Endothelial cell of umbilical vein (primary cell): ENCODE data around the gene VEPH1. TPM values are rescaled to one million over a fixed set of nuclear protein-coding genes. Genes with fewer than 3 reads are reported as not detected.

Experiments used
- BruUV-seq: library from RNA; stranded (reverse); fragments of 400-500 nt; replicated peaks from 2 replicates; lab custom pipeline; 2021; lab: Mats Ljungman, UMichigan
- CTCF ChIA-PET: fragments of 300-600, 350-600 bp; sonication (Branson Sonifier 250); formaldehyde crosslinking; loops from one replicate; lab custom pipeline; 2021; ENCODE audit warnings: antibody characterized with exemption, inconsistent platforms; lab: Charles Lee
- POLR2A ChIA-PET: fragments of 300-600, 350-600 bp; sonication (Branson Sonifier 250); formaldehyde crosslinking; loops from one replicate; lab custom pipeline; 2021; ENCODE audit warnings: antibody characterized with exemption, inconsistent platforms; lab: Charles Lee
- DNase-seq: peaks from one replicate; pipeline ENCODE4 v3.0.0-alpha.2; 2011; ENCODE audit warnings: low read depth, low spot score
- FAIRE-seq: peaks from 2 replicates; lab custom pipeline; 2011; peaks lifted over from hg19 to GRCh38; lab: Jason Lieb, UNC
- H2AFZ ChIP-seq: 2 replicates; pipeline ENCODE4 v1.6.0; 2012; ENCODE audit warnings: low read depth, low read length, control low read depth, inconsistent platforms
- H3K27ac ChIP-seq: 2 replicates; pipeline ENCODE4 v1.5.1; 2011; ENCODE audit warnings: low read depth, mild to moderate bottlenecking, control low read depth, low read length, moderate library complexity; ENCODE audit not compliant: insufficient read depth
- H3K27me3 ChIP-seq, 2 experiments: 2 replicates each; pipeline versions ENCODE4 v1.6.0 to v1.6.1; 2011; ENCODE audit warnings: low read length in 2 of 2, mixed read lengths in 1 of 2; ENCODE audit not compliant: control insufficient read depth in 2 of 2, insufficient read depth in 2 of 2
- H3K36me3 ChIP-seq, 2 experiments: 2 replicates in 1 of 2; 3 replicates in 1 of 2; pipeline ENCODE4 v1.5.1; 2011; ENCODE audit warnings: low read length in 2 of 2, mild to moderate bottlenecking in 1 of 2, moderate library complexity in 1 of 2; ENCODE audit not compliant: control insufficient read depth in 2 of 2, insufficient read depth in 2 of 2; ENCODE audit errors: extremely low read depth in 1 of 2
- H3K4me1 ChIP-seq: 3 replicates; pipeline ENCODE4 v1.5.1; 2011; ENCODE audit warnings: mild to moderate bottlenecking, low read length; ENCODE audit not compliant: control insufficient read depth, insufficient read depth; ENCODE audit errors: extremely low read depth
- H3K4me2 ChIP-seq: 2 replicates; pipeline ENCODE4 v1.6.1; 2011; ENCODE audit warnings: low read length, control low read depth, mixed read lengths; ENCODE audit not compliant: insufficient read depth
- H3K4me3 ChIP-seq, 3 experiments: fragments of 200-600 bp in 1 of 3; sonication (generic), shearing (Covaris generic) in 1 of 3; replicated peaks in 1 of 3; 2 replicates each; pipeline ENCODE4 v1.5.1; 2011 to 2016; ENCODE audit warnings: control low read depth in 3 of 3, low read length in 3 of 3, mild to moderate bottlenecking in 2 of 3, inconsistent platforms in 1 of 3, low read depth in 1 of 3, moderate library complexity in 1 of 3; ENCODE audit not compliant: insufficient read depth in 1 of 3
- H3K79me2 ChIP-seq: 2 replicates; pipeline ENCODE4 v1.6.0; 2012; ENCODE audit warnings: low read length, inconsistent platforms; ENCODE audit not compliant: control insufficient read depth, insufficient read depth
- H3K9ac ChIP-seq: replicated peaks from 2 replicates; pipeline ENCODE3; 2011; ENCODE audit warnings: low read length, control low read depth; ENCODE audit not compliant: insufficient read depth; ENCODE audit errors: extremely low read depth
- H3K9me1 ChIP-seq: replicated peaks from 3 replicates; pipeline ENCODE4 v1.6.0; 2011; ENCODE audit warnings: mild to moderate bottlenecking, low read length; ENCODE audit not compliant: control insufficient read depth, insufficient read depth; ENCODE audit errors: extremely low read depth
- H3K9me3 ChIP-seq: replicated peaks from 2 replicates; pipeline ENCODE4 v1.5.1; 2012; ENCODE audit warnings: low read length, inconsistent platforms; ENCODE audit not compliant: control insufficient read depth, insufficient read depth
- H4K20me1 ChIP-seq: replicated peaks from 2 replicates; pipeline ENCODE3; 2011; ENCODE audit warnings: mild to moderate bottlenecking, low read length; ENCODE audit not compliant: control insufficient read depth, insufficient read depth; ENCODE audit errors: extremely low read depth
- EZH2 ChIP-seq: IDR thresholded peaks from 2 replicates; pipeline ENCODE4 v1.6.1; 2012; ENCODE audit warnings: borderline replicate concordance, low read depth, mild to moderate bottlenecking, moderate library complexity, low read length, inconsistent platforms; ENCODE audit not compliant: severe bottlenecking
- FOS ChIP-seq: IDR thresholded peaks from 2 replicates; pipeline ENCODE4 v1.6.1; 2011; ENCODE audit warnings: mild to moderate bottlenecking, low read length, moderate library complexity, borderline replicate concordance; ENCODE audit not compliant: insufficient read depth
- GATA2 ChIP-seq: IDR thresholded peaks from 2 replicates; pipeline ENCODE4 v1.7.0; 2011; ENCODE audit warnings: low read depth, mild to moderate bottlenecking, moderate library complexity, mixed read lengths, low read length; ENCODE audit not compliant: insufficient read length, insufficient read depth
- JUN ChIP-seq: IDR thresholded peaks from 2 replicates; pipeline ENCODE4 v1.6.1; 2011; ENCODE audit warnings: borderline replicate concordance, low read depth; ENCODE audit not compliant: insufficient read length, insufficient read depth
- MYC ChIP-seq: IDR thresholded peaks from one replicate; pipeline ENCODE4 v1.6.1; 2011; ENCODE audit warnings: mild to moderate bottlenecking, low read depth, low read length
- POLR2A ChIP-seq: IDR thresholded peaks from 2 replicates; pipeline ENCODE4 v1.6.1; 2012; ENCODE audit warnings: low read depth, mild to moderate bottlenecking, control low read depth, low read length
- POLR2AphosphoS5 ChIP-seq: IDR thresholded peaks from 2 replicates; pipeline ENCODE4 v1.6.1; 2012; ENCODE audit warnings: low read depth, mild to moderate bottlenecking, control low read depth, low read length, moderate library complexity; ENCODE audit not compliant: insufficient read depth
- dilution Hi-C: fragments of 300-500 bp; cut with MboI; formaldehyde crosslinking; loops from one replicate; pipeline ENCODE4 v1.15.0; 2019; ENCODE audit warnings: low sequenced_read_pairs; ENCODE audit not compliant: extremely low pct_ligation_motif_present
- intact Hi-C: fragments of 100-400 bp; cut with micrococcal nuclease; formaldehyde crosslinking; loops from one replicate; pipeline ENCODE4 v1.10.0; 2022
- polyA plus RNA-seq, 4 experiments: library from polyadenylated mRNA; depleted of rRNA in 3 of 4; stranded (reverse) in 3 of 4; unstranded in 1 of 4; fragments of >200 nt; gene quantifications; 2 replicates each; pipeline versions ENCODE4 v1.2.1 to v1.2.3, GENCODE V29; 2011 to 2012; ENCODE audit warnings: missing spikeins in 1 of 4
- total RNA-seq: library from RNA; stranded (reverse); gene quantifications from 2 replicates; pipeline ENCODE4 v1.2.3, GENCODE V29; 2021
- TF ChIP-seq, protein P1 (sequence below), 2 donors: IDR thresholded peaks; 1 replicate in 1 of 2; 2 replicates in 1 of 2; pipeline ENCODE4 v1.5.1; 2011; ENCODE audit warnings: low read length in 2 of 2, mild to moderate bottlenecking in 2 of 2, moderate library complexity in 2 of 2, control low read depth in 1 of 2, inconsistent platforms in 1 of 2, low read depth in 1 of 2; ENCODE audit not compliant: insufficient read depth in 1 of 2; ENCODE audit errors: extremely low read depth in 1 of 2
- TF ChIP-seq, protein P2 (sequence below): IDR thresholded peaks from 2 replicates; pipeline ENCODE4 v1.6.1; 2011; ENCODE audit not compliant: insufficient read depth, insufficient read length

The VEPH1 gene
- total and polyA plus RNA-seq, 2 donors (not counting 3 experiments of a cell fraction or from before 2014, with no cell fraction given), result 42.9 to 136 TPM

DNA sequence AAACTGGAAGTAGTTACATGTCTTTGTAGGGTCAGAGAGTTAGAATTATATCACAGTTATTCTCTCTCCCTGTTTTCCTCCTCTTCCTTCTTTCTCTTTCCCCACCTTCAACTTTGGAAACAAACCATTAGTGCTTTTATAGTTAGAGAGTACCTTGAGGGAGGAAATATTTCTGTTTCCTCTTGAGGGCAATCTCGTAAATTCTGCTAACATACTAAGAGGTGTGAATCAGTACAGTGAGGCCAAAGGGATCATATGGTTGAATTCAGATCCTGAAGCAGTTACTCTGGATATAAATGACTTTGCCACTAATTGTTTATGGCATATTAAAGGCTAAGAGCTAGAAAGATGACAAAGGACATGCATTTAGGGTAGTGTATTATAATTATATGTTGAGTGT is 283.0 kb downstream of the VEPH1 start:
- Histone ChIP-seq H3K4me3 (no peak overlapping the region), H2AFZ (no peak overlapping the region), H3K9ac (no peak overlapping the region), H4K20me1 (no peaks in the 10 kb centered on the region), H3K4me2 (no peak overlapping the region), H3K9me3 (no peaks in the 10 kb centered on the region), H3K27ac (no peak overlapping the region), H3K36me3 (no peaks in the 10 kb centered on the region), H3K9me1 (no peaks in the 10 kb centered on the region), H3K4me1 (no peaks in the 10 kb centered on the region), H3K27me3 (no peaks in the 10 kb centered on the region), H3K79me2 (no peaks in the 10 kb centered on the region)
- POLR2A ChIA-PET, result no interaction called here
- FAIRE-seq, result no peak
- CTCF ChIA-PET, result no interaction called here
- intact Hi-C loops, result no loop called here
- BruUV-seq, result no TSS peak
- dilution Hi-C loops, result no loop called here
- TF ChIP-seq GATA2, result no peak
- TF ChIP-seq JUN, result no peak
- TF ChIP-seq, protein P1, sequence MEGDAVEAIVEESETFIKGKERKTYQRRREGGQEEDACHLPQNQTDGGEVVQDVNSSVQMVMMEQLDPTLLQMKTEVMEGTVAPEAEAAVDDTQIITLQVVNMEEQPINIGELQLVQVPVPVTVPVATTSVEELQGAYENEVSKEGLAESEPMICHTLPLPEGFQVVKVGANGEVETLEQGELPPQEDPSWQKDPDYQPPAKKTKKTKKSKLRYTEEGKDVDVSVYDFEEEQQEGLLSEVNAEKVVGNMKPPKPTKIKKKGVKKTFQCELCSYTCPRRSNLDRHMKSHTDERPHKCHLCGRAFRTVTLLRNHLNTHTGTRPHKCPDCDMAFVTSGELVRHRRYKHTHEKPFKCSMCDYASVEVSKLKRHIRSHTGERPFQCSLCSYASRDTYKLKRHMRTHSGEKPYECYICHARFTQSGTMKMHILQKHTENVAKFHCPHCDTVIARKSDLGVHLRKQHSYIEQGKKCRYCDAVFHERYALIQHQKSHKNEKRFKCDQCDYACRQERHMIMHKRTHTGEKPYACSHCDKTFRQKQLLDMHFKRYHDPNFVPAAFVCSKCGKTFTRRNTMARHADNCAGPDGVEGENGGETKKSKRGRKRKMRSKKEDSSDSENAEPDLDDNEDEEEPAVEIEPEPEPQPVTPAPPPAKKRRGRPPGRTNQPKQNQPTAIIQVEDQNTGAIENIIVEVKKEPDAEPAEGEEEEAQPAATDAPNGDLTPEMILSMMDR (IDR thresholded peaks at IDR 0.05; ENCODE audit: extremely low read depth in 1 of 2, insufficient read depth in 1 of 2, low read depth in 1 of 2, low read length in 2 of 2), result no peak
- TF ChIP-seq EZH2, result no peak
- DNase-seq, result no peak

DNA sequence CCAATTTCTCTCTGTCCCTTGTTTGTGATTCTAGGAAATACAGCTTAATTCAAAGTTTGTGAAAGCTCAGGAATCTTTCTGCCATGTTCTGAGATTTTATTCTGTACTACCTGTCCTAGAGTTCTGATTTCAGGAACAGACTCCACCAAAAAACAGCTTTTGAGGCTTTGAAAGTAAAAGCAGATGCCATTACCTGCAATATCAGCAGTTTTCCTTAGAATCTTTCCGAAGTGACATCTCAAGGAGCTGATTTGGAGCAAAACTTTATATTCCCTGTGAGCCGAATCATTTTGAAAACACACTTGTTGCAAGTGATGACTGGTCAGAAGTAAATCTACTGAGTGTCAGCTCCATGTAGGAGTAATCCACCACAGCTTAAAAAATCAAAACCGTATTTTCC is 284.0 kb downstream of the VEPH1 start:
- dilution Hi-C loops, result no loop called here
- no peak overlapping the region for H2AFZ ChIP-seq

More for the DNA sequence above, 284.0 kb downstream of the VEPH1 start:
- Histone ChIP-seq H3K27me3 (no peaks in the 10 kb centered on the region), H3K4me1 (no peaks in the 10 kb centered on the region), H3K9me1 (no peaks in the 10 kb centered on the region), H3K4me3 (no peak overlapping the region), H3K27ac (no peak overlapping the region), H3K36me3 (no peaks in the 10 kb centered on the region), H3K4me2 (no peak overlapping the region), H4K20me1 (no peaks in the 10 kb centered on the region), H3K9me3 (no peaks in the 10 kb centered on the region), H3K79me2 (no peaks in the 10 kb centered on the region), H3K9ac (no peak overlapping the region)
- ChIA-PET CTCF (interaction anchor here (0.7 to 0.9 kb wide), 2 partner anchors 20 to 29 kb away, joined by 3 read pairs; no protein-coding TSS in a partner anchor), POLR2A (no interaction called here)
- DNase-seq (no peak), FAIRE-seq (no peak)
- TF ChIP-seq, protein P1 (IDR thresholded peaks at IDR 0.05; ENCODE audit: extremely low read depth in 1 of 2, insufficient read depth in 1 of 2, low read depth in 1 of 2, low read length in 2 of 2), result no peak
- TF ChIP-seq FOS, result no peak
- TF ChIP-seq GATA2, result no peak
- TF ChIP-seq, protein P2, sequence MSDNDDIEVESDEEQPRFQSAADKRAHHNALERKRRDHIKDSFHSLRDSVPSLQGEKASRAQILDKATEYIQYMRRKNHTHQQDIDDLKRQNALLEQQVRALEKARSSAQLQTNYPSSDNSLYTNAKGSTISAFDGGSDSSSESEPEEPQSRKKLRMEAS, result no peak
- no peak for TF ChIP-seq MYC
- no peak for TF ChIP-seq POLR2AphosphoS5
- TF ChIP-seq JUN, result no peak
- no peak for TF ChIP-seq POLR2A
- no peak for TF ChIP-seq EZH2
- intact Hi-C loops, result no loop called here
- BruUV-seq, result no TSS peak
